Breast epithelium (tissue), 3 donors: ENCODE measurements around the gene CHRNA1.

Experiments used
- CTCF ChIP-seq, 3 donors: fragments of 450-650 bp; IDR thresholded peaks; one replicate each; pipeline ENCODE4 v1.5.1; 2016 to 2017; ENCODE audit warnings: antibody characterized with exemption in 3 of 3, mild to moderate bottlenecking in 3 of 3, moderate library complexity in 3 of 3
- POLR2A ChIP-seq: fragments of 450-650 bp; IDR thresholded peaks from one replicate; pipeline ENCODE4 v1.6.1; 2016; ENCODE audit warnings: antibody characterized with exemption, mild to moderate bottlenecking, moderate library complexity
- POLR2AphosphoS5 ChIP-seq, 3 donors: sonication (generic); formaldehyde crosslinking; IDR thresholded peaks; one replicate each; pipeline ENCODE4 v1.6.1; 2017; ENCODE audit warnings: antibody characterized with exemption in 3 of 3

GRCh38 chr2:174794851-174795374 lies 30.6 kb upstream of the CHRNA1 start:
- TF ChIP-seq CTCF (IDR thresholded peaks at IDR 0.05) (no peak), POLR2A (no peak), POLR2AphosphoS5 (IDR thresholded peaks at IDR 0.05) (no peak)
